SKM-1 (cell line): ENCODE data around the gene TREH.
"Not testable (repeated sequence)": the region's sequence is repeated elsewhere in the genome, so short reads cannot be mapped to it uniquely, and the experiment has no call there.

Source experiments
- DNase-seq: peaks from one replicate; lab custom pipeline; 2025; ENCODE audit not compliant: unreplicated experiment; lab: John Stamatoyannopoulos, UW

The TREH gene

GRCh38 chr11:118615282-118615975 lies 64.0 kb downstream of the TREH start:
- no peak for DNase-seq

GRCh38 chr11:118614511-118614910 lies 64.9 kb downstream of the TREH start:
- no peak for DNase-seq

GRCh38 chr11:118612378-118612777 lies 67.1 kb downstream of the TREH start:
- no peak for DNase-seq

- DNase-seq, result not testable (repeated sequence)
These were observed 68.0 kb downstream of the TREH start for GRCh38 chr11:118611433-118611795.

- no peak for DNase-seq
These were observed 68.5 kb downstream of the TREH start for GRCh38 chr11:118610773-118611432.

GRCh38 chr11:118610225-118610772 lies 69.2 kb downstream of the TREH start:
- DNase-seq, result no peak

GRCh38 chr11:118609380-118610224 lies 69.8 kb downstream of the TREH start:
- DNase-seq, result no peak

GRCh38 chr11:118608360-118609227 lies 70.9 kb downstream of the TREH start:
- no peak for DNase-seq

- no peak for DNase-seq
These were observed 71.8 kb downstream of the TREH start, which contains the start of gene PHLDB1 for GRCh38 chr11:118607401-118608359. Gene PHLDB1, plus strand, starts transcription at chr11:118607615. Its CDS starts 6,222 bp downstream, at chr11:118613837.
